RWPE2 (cell line): ENCODE measurements around the gene PKMYT1.

Experiments
- ATAC-seq: fragments of 200-7000 bp; cut with Tn5 transposase; 3 replicates; pipeline ENCODE4 v1.9.1; 2021; ENCODE audit warnings: low read depth
- DNase-seq: peaks from one replicate; pipeline ENCODE4 v3.0.0-alpha.2; 2020; ENCODE audit warnings: low spot score
- H3K27ac ChIP-seq: fragments of 450-650 bp; 2 replicates; pipeline ENCODE4 v1.5.1; 2017; ENCODE audit warnings: mild to moderate bottlenecking; ENCODE audit not compliant: poor library complexity, severe bottlenecking
- H3K27me3 ChIP-seq: fragments of 250-450 bp; sonication (Bioruptor Pico); 2 replicates; pipeline ENCODE4 v1.5.1; 2021; ENCODE audit warnings: mild to moderate bottlenecking, moderate library complexity; ENCODE audit not compliant: insufficient read depth, poor library complexity, severe bottlenecking
- H3K36me3 ChIP-seq: fragments of 250-450 bp; sonication (Bioruptor Pico); 2 replicates; pipeline ENCODE4 v1.5.1; 2020; ENCODE audit warnings: low read depth, mild to moderate bottlenecking, moderate library complexity
- H3K4me1 ChIP-seq: fragments of 250-450 bp; sonication (Bioruptor Pico); 2 replicates; pipeline ENCODE4 v1.5.1; 2021; ENCODE audit warnings: mild to moderate bottlenecking, moderate library complexity; ENCODE audit not compliant: insufficient read depth, poor library complexity, severe bottlenecking
- H3K4me3 ChIP-seq: fragments of 250-450 bp; sonication (Bioruptor Pico); 2 replicates; pipeline ENCODE4 v1.5.1; 2021; ENCODE audit warnings: mild to moderate bottlenecking, moderate library complexity; ENCODE audit not compliant: severe bottlenecking
- H3K9me3 ChIP-seq: fragments of 250-450 bp; sonication (Bioruptor Pico); 2 replicates; pipeline ENCODE4 v1.5.1; 2021; ENCODE audit warnings: mild to moderate bottlenecking, moderate library complexity; ENCODE audit not compliant: severe bottlenecking
- TF ChIP-seq, protein P1 (sequence below): fragments of 450-650 bp; IDR thresholded peaks from one replicate; pipeline ENCODE4 v1.5.1; 2017; ENCODE audit warnings: mild to moderate bottlenecking, moderate library complexity; ENCODE audit not compliant: poor library complexity, severe bottlenecking

PKMYT1 gene

GRCh38 chr16:3017794-3018506 is 37.7 kb upstream of the PKMYT1 start, which contains the start of gene CLDN6:
Gene CLDN6 (minus strand): TSS chr16:3018183. CDS start chr16:3016021, 2,162 bp downstream.
- H3K9me3 ChIP-seq: no peaks in the 10 kb centered on the region
- no peak within 1 kb of the TSS for H3K4me3 ChIP-seq
- H3K4me1 ChIP-seq: peaks cover 9% of the 10 kb centered on the region
- peaks cover 23% of the 10 kb centered on the region for H3K36me3 ChIP-seq
- DNase-seq (no peak), ATAC-seq (no peak)
- no peaks in the 10 kb centered on the region for H3K27me3 ChIP-seq
- no peak within 1 kb of the TSS for H3K27ac ChIP-seq
- TF ChIP-seq, protein P1, sequence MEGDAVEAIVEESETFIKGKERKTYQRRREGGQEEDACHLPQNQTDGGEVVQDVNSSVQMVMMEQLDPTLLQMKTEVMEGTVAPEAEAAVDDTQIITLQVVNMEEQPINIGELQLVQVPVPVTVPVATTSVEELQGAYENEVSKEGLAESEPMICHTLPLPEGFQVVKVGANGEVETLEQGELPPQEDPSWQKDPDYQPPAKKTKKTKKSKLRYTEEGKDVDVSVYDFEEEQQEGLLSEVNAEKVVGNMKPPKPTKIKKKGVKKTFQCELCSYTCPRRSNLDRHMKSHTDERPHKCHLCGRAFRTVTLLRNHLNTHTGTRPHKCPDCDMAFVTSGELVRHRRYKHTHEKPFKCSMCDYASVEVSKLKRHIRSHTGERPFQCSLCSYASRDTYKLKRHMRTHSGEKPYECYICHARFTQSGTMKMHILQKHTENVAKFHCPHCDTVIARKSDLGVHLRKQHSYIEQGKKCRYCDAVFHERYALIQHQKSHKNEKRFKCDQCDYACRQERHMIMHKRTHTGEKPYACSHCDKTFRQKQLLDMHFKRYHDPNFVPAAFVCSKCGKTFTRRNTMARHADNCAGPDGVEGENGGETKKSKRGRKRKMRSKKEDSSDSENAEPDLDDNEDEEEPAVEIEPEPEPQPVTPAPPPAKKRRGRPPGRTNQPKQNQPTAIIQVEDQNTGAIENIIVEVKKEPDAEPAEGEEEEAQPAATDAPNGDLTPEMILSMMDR: no peak

- TF ChIP-seq, protein P1: no peak
- no peak overlapping the region for H3K4me3 ChIP-seq
- peaks cover 17% of the 10 kb centered on the region for H3K36me3 ChIP-seq
- H3K4me1 ChIP-seq: peaks cover 7% of the 10 kb centered on the region
- H3K27ac ChIP-seq: no peak overlapping the region
- no peaks in the 10 kb centered on the region for H3K27me3 ChIP-seq
- H3K9me3 ChIP-seq: no peaks in the 10 kb centered on the region
- DNase-seq (no peak), ATAC-seq (no peak)
These were observed 37.1 kb upstream of the PKMYT1 start for GRCh38 chr16:3017344-3017743.

- Histone ChIP-seq H3K36me3 (peaks cover 4% of the 10 kb centered on the region; the same call in 1 of the 2 replicates), H3K27me3 (no peaks in the 10 kb centered on the region), H3K9me3 (no peaks in the 10 kb centered on the region), H3K27ac (no peak overlapping the region), H3K4me3 (no peak overlapping the region), H3K4me1 (peaks cover 7% of the 10 kb centered on the region)
- DNase-seq (no peak), ATAC-seq (no peak)
- TF ChIP-seq, protein P1: no peak
These were observed 35.7 kb upstream of the PKMYT1 start for GRCh38 chr16:3015865-3016521.

DNA sequence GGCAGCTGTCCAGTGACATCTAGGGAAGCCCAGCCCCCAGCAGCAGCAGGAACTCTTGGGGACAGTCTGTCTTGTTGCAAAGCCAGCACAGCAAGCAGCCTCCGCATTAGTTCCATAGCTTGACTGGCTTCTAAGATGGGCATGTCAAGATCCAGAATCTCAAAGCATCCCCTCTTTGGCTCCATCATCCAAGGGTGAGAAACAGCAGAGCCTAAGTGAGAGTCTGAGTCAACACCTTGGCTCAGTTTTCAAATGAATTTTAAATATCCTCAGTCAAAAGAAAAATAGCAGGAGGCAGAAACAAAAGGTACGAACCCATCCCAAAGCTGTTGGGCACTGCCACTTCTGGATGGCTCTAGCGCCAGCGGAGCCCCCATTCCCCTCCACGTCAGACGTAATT is 34.7 kb upstream of the PKMYT1 start:
- no peak for DNase-seq
- Histone ChIP-seq H3K4me1 (peaks cover 10% of the 10 kb centered on the region), H3K27ac (no peak overlapping the region), H3K9me3 (no peaks in the 10 kb centered on the region), H3K4me3 (no peak overlapping the region), H3K36me3 (no peaks in the 10 kb centered on the region), H3K27me3 (no peaks in the 10 kb centered on the region)
- TF ChIP-seq, protein P1: no peak
- ATAC-seq: no peak
